GM23338 (cell line): ENCODE measurements around the gene BAHCC1. TPM values are rescaled to one million over a fixed set of nuclear protein-coding genes. Genes with fewer than 3 reads are reported as not detected.

Source experiments
- ATAC-seq: fragments of 200-7000 bp; cut with Tn5 transposase; 3 replicates; pipeline ENCODE4 v1.9.1; 2020
- DNase-seq: peaks from one replicate; pipeline ENCODE4 v3.0.0-alpha.2; 2015; ENCODE audit warnings: low spot score
- H2AFZ ChIP-seq: fragments of 200-600 bp; sonication (generic); 2 replicates; pipeline ENCODE4 v1.8.0; 2016; ENCODE audit warnings: antibody characterized with exemption, mild to moderate bottlenecking, moderate library complexity
- H3F3A ChIP-seq: fragments of 200-600 bp; sonication (generic); replicated peaks from 2 replicates; pipeline ENCODE4 v1.8.0; 2017; ENCODE audit warnings: antibody characterized with exemption, mixed run types, low read depth
- H3K27ac ChIP-seq: fragments of 200-600 bp; sonication (generic); 2 replicates; pipeline ENCODE4 v1.6.1; 2016; ENCODE audit warnings: low read depth
- H3K27me3 ChIP-seq: fragments of 200-600 bp; sonication (generic); 2 replicates; pipeline ENCODE4 v1.8.0; 2016; ENCODE audit warnings: mild to moderate bottlenecking, mixed run types, moderate library complexity; ENCODE audit not compliant: insufficient read depth
- H3K36me3 ChIP-seq: fragments of 200-600 bp; sonication (generic); 2 replicates; pipeline ENCODE4 v1.8.0; 2016; ENCODE audit warnings: mild to moderate bottlenecking; ENCODE audit not compliant: insufficient read depth
- H3K4me1 ChIP-seq: fragments of 200-600 bp; sonication (generic); 2 replicates; pipeline ENCODE4 v1.8.0; 2016; ENCODE audit warnings: mild to moderate bottlenecking, moderate library complexity; ENCODE audit not compliant: insufficient read depth
- H3K4me2 ChIP-seq: fragments of 200-600 bp; sonication (generic); 2 replicates; pipeline ENCODE4 v1.7.1; 2017; ENCODE audit warnings: mixed run types
- H3K4me3 ChIP-seq: fragments of 200-600 bp; sonication (generic); 2 replicates; pipeline ENCODE4 v1.6.1; 2016; ENCODE audit warnings: mixed run types
- H3K79me2 ChIP-seq: fragments of 200-600 bp; sonication (generic); replicated peaks from 2 replicates; pipeline ENCODE4 v1.8.0; 2017; ENCODE audit warnings: mild to moderate bottlenecking; ENCODE audit not compliant: insufficient read depth
- H3K9me2 ChIP-seq: fragments of 200-600 bp; sonication (generic); 2 replicates; pipeline ENCODE4 v1.8.0; 2017; ENCODE audit not compliant: insufficient read depth
- H4K20me1 ChIP-seq: fragments of 200-600 bp; sonication (generic); replicated peaks from 2 replicates; pipeline ENCODE4 v1.8.0; 2017; ENCODE audit warnings: mild to moderate bottlenecking; ENCODE audit not compliant: insufficient read depth
- H3K27ac Mint-ChIP-seq: 2 replicates; pipeline ENCODE4 v1.8.0; 2020; ENCODE audit warnings: inconsistent platforms, mild to moderate bottlenecking, moderate library complexity, mixed read lengths
- H3K27me3 Mint-ChIP-seq: 3 replicates; pipeline ENCODE4 v1.8.0; 2022; ENCODE audit warnings: low read depth, mild to moderate bottlenecking, moderate library complexity, mixed read lengths, inconsistent platforms; ENCODE audit not compliant: insufficient read depth, poor library complexity
- H3K36me3 Mint-ChIP-seq: 3 replicates; pipeline ENCODE4 v1.8.0; 2021; ENCODE audit warnings: low read depth, mild to moderate bottlenecking, inconsistent platforms, moderate library complexity, mixed read lengths
- H3K4me1 Mint-ChIP-seq: 3 replicates; pipeline ENCODE4 v1.8.0; 2020; ENCODE audit warnings: mild to moderate bottlenecking, inconsistent platforms, mixed read lengths
- H3K4me3 Mint-ChIP-seq: 3 replicates; pipeline ENCODE4 v1.8.0; 2021; ENCODE audit warnings: moderate library complexity, mild to moderate bottlenecking, inconsistent platforms, mixed read lengths
- H3K9me3 Mint-ChIP-seq: 3 replicates; pipeline ENCODE4 v1.8.0; 2020; ENCODE audit warnings: moderate library complexity, mild to moderate bottlenecking, inconsistent platforms, mixed read lengths
- EZH2 ChIP-seq: fragments of 200-600 bp; sonication (generic); IDR thresholded peaks from one replicate; pipeline ENCODE4 v1.8.0; 2017; ENCODE audit warnings: antibody characterized with exemption, mild to moderate bottlenecking, low read depth; ENCODE audit not compliant: unreplicated experiment
- NANOG ChIP-seq: IDR thresholded peaks from 2 replicates; pipeline ENCODE4 v1.6.1; 2016; ENCODE audit warnings: antibody characterized with exemption, borderline replicate concordance
- ZNF114 ChIP-seq: fragments of 250-450 bp; sonication (Bioruptor Pico); IDR thresholded peaks from 2 replicates; pipeline ENCODE4 v1.5.0; 2020; ENCODE audit warnings: mild to moderate bottlenecking, moderate library complexity
- polyA plus RNA-seq: library from polyadenylated mRNA; unstranded; fragments of >200 nt; fragmentation: Nextera tagmentation; extraction: Ambion mirVana; gene quantifications from 2 replicates; pipeline ENCODE4 v1.2.1, GENCODE V29; 2016
- total RNA-seq: library from RNA; depleted of rRNA; stranded (reverse); fragments of >200 nt; shearing (Covaris generic); gene quantifications from 2 replicates; pipeline ENCODE4 v1.2.3, GENCODE V29; 2014
- TF ChIP-seq, protein P1 (sequence below): fragments of 250-450 bp; sonication (Bioruptor Pico); IDR thresholded peaks from 2 replicates; pipeline ENCODE4 v1.5.0; 2020; ENCODE audit warnings: mild to moderate bottlenecking, moderate library complexity
- TF ChIP-seq, protein P2 (sequence below), 2 experiments: fragments of 200-600 bp in 1 of 2; sonication (generic) in 1 of 2; conservative IDR thresholded peaks; 2 replicates each; pipeline versions ENCODE4 v1.5.1 to v1.6.1; 2016 to 2017; ENCODE audit warnings: antibody characterized with exemption in 2 of 2, low read depth in 2 of 2, mild to moderate bottlenecking in 2 of 2, moderate library complexity in 1 of 2

Gene BAHCC1
- total and polyA plus RNA-seq, 2 experiments from 2014 or later = 0.24 to 1.1 TPM

DNA sequence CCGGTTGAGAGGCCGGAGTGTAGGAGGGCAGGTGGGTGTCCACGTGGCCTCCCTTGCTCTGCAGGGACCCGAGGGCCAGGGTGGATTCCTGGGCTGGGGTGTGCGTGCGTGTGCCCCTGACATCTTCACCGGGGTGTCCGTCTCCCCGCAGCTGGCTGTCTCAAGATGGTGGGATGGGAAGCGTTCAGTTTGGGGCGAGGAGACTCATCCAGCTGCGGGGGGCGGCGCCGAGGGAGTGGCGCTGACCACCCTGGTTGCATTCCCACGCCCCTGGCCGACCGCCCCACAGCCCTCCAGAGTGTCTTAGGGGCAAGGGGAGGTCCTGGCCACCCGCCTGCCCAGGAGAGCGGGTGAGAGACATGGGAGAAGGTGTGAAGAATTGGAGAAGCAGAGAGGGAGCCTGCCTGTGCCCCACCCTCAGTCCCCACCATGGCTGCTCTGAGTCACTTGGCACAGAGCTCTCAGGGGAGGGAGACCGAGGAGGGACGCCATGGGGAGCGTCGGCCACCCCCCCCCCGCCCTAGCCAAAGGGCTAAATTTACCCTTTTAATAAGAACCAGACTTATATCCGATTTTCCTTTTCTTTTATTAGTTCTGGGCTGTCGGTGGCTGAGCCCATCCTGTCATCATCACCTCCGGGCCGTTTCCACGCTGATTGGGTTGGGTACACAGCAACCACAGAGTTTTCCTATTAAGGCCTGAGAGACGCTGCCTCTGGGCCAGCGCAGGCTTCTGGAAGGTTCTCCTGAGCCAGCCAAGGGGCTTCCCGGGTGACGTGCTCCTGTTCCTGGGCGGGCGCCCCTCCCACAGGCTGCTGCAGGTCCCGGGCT, 22.0 kb downstream of the BAHCC1 start (continued):
- TF ChIP-seq, protein P1, sequence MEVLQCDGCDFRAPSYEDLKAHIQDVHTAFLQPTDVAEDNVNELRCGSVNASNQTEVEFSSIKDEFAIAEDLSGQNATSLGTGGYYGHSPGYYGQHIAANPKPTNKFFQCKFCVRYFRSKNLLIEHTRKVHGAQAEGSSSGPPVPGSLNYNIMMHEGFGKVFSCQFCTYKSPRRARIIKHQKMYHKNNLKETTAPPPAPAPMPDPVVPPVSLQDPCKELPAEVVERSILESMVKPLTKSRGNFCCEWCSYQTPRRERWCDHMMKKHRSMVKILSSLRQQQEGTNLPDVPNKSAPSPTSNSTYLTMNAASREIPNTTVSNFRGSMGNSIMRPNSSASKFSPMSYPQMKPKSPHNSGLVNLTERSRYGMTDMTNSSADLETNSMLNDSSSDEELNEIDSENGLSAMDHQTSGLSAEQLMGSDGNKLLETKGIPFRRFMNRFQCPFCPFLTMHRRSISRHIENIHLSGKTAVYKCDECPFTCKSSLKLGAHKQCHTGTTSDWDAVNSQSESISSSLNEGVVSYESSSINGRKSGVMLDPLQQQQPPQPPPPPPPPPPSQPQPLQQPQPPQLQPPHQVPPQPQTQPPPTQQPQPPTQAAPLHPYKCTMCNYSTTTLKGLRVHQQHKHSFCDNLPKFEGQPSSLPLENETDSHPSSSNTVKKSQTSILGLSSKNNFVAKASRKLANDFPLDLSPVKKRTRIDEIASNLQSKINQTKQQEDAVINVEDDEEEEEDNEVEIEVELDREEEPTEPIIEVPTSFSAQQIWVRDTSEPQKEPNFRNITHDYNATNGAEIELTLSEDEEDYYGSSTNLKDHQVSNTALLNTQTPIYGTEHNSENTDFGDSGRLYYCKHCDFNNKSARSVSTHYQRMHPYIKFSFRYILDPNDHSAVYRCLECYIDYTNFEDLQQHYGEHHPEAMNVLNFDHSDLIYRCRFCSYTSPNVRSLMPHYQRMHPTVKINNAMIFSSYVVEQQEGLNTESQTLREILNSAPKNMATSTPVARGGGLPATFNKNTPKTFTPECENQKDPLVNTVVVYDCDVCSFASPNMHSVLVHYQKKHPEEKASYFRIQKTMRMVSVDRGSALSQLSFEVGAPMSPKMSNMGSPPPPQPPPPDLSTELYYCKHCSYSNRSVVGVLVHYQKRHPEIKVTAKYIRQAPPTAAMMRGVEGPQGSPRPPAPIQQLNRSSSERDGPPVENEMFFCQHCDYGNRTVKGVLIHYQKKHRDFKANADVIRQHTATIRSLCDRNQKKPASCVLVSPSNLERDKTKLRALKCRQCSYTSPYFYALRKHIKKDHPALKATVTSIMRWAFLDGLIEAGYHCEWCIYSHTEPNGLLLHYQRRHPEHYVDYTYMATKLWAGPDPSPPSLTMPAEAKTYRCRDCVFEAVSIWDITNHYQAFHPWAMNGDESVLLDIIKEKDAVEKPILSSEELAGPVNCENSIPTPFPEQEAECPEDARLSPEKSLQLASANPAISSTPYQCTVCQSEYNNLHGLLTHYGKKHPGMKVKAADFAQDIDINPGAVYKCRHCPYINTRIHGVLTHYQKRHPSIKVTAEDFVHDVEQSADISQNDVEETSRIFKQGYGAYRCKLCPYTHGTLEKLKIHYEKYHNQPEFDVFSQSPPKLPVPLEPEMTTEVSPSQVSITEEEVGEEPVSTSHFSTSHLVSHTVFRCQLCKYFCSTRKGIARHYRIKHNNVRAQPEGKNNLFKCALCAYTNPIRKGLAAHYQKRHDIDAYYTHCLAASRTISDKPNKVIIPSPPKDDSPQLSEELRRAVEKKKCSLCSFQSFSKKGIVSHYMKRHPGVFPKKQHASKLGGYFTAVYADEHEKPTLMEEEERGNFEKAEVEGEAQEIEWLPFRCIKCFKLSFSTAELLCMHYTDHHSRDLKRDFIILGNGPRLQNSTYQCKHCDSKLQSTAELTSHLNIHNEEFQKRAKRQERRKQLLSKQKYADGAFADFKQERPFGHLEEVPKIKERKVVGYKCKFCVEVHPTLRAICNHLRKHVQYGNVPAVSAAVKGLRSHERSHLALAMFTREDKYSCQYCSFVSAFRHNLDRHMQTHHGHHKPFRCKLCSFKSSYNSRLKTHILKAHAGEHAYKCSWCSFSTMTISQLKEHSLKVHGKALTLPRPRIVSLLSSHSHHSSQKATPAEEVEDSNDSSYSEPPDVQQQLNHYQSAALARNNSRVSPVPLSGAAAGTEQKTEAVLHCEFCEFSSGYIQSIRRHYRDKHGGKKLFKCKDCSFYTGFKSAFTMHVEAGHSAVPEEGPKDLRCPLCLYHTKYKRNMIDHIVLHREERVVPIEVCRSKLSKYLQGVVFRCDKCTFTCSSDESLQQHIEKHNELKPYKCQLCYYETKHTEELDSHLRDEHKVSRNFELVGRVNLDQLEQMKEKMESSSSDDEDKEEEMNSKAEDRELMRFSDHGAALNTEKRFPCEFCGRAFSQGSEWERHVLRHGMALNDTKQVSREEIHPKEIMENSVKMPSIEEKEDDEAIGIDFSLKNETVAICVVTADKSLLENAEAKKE (CRISPR knock-in tag) = no peak
- TF ChIP-seq ZNF114 (no peak), EZH2 (no peak)
- TF ChIP-seq, protein P2, sequence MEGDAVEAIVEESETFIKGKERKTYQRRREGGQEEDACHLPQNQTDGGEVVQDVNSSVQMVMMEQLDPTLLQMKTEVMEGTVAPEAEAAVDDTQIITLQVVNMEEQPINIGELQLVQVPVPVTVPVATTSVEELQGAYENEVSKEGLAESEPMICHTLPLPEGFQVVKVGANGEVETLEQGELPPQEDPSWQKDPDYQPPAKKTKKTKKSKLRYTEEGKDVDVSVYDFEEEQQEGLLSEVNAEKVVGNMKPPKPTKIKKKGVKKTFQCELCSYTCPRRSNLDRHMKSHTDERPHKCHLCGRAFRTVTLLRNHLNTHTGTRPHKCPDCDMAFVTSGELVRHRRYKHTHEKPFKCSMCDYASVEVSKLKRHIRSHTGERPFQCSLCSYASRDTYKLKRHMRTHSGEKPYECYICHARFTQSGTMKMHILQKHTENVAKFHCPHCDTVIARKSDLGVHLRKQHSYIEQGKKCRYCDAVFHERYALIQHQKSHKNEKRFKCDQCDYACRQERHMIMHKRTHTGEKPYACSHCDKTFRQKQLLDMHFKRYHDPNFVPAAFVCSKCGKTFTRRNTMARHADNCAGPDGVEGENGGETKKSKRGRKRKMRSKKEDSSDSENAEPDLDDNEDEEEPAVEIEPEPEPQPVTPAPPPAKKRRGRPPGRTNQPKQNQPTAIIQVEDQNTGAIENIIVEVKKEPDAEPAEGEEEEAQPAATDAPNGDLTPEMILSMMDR (conservative IDR thresholded peaks at IDR 0.05; ENCODE audit: low read depth in 2 of 2) = no peak

DNA sequence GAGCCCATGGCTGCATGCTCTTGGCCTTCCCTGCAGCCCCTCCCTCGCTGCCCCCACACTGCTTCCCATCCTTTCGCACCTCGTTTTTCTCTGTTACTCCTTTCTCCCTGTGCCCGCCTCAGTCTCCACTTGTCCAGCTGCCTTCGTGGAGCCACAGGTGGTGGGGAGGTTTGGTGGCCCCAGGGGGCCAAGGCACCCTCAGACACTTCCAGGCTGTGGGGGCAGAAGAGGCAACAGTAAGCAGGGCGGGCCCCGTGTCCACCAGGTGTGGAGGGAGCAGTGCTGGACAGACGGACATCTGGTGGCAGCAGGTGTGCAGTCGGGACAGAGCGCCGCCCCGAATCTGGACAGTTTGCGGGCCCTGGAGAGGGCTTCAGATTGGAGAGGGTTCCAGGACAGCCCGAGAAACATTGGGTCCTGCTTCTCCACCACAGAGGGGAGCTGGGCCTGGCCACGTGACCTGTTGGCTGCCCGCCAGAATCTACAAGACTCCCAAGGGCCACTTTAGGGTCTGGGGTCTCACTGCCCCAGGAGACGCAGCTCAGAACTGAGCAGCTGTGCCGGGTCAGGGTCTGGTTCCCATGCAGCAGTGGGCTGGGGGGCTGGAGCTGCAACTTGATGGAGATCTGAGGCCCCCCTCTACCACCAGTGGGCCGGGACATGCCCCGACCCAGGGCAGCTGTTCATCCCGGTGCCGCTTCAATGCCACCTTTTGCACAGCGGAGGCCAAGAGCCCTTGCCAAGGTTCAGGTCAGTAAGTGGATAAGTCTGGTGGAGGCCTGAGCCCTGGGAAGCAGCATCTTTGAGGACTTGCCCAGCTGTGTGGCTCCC, 22.8 kb downstream of the BAHCC1 start:
- no peaks in the 10 kb centered on the region for H3K79me2 ChIP-seq
- no peaks in the 10 kb centered on the region for H3K9me3 Mint-ChIP-seq
- H3K4me2 ChIP-seq = no peak overlapping the region
- DNase-seq (no peak), ATAC-seq (no peak)
- no peaks in the 10 kb centered on the region for H3K36me3 ChIP-seq
- no peaks in the 10 kb centered on the region for H3K36me3 Mint-ChIP-seq
- no peaks in the 10 kb centered on the region for H3K9me2 ChIP-seq
- H3K4me3 ChIP-seq = no peak overlapping the region
- peaks cover 6% of the 10 kb centered on the region for H3K27me3 Mint-ChIP-seq
- H3K27me3 ChIP-seq = no peaks in the 10 kb centered on the region
- no peaks in the 10 kb centered on the region for H3K4me1 ChIP-seq
- no peak overlapping the region for H3K27ac Mint-ChIP-seq
- no peak overlapping the region for H2AFZ ChIP-seq
- H3F3A ChIP-seq = no peaks in the 10 kb centered on the region
- H4K20me1 ChIP-seq = no peaks in the 10 kb centered on the region
- H3K4me3 Mint-ChIP-seq = no peak overlapping the region
- H3K27ac ChIP-seq = no peak overlapping the region
- no peaks in the 10 kb centered on the region for H3K4me1 Mint-ChIP-seq
- TF ChIP-seq, protein P1 (CRISPR knock-in tag) = no peak
- TF ChIP-seq NANOG = no peak
